Measurements from ENCODE around the gene MAFF. TPM values are rescaled to one million over a fixed set of nuclear protein-coding genes. Genes with fewer than 3 reads are reported as not detected.
"Not testable (repeated sequence)": the region's sequence is repeated elsewhere in the genome, so short reads cannot be mapped to it uniquely, and the experiment has no call there.

MAFF gene
- total RNA-seq, 1 experiment from 2014 or later = 2.6 TPM

- Histone ChIP-seq H3K36me3 (replicated peaks; ENCODE audit: control insufficient read depth, insufficient read depth, low read length) (peaks cover 6% of the 10 kb centered on the region), H3K4me3 (ENCODE audit: insufficient read depth, low read depth, low read length) (no peak overlapping the region), H3K27me3 (ENCODE audit: control insufficient read depth, insufficient read depth, low read length) (no peaks in the 10 kb centered on the region)
- peak; percentile 72 for DNase-seq
Measured at GRCh38 chr22:38220653-38221386, 19.0 kb downstream of the MAFF start.

- Histone ChIP-seq H3K4me3 (ENCODE audit: insufficient read depth, low read depth, low read length) (no peak overlapping the region), H3K36me3 (replicated peaks; ENCODE audit: control insufficient read depth, insufficient read depth, low read length) (peaks cover 6% of the 10 kb centered on the region), H3K27me3 (ENCODE audit: control insufficient read depth, insufficient read depth, low read length) (no peaks in the 10 kb centered on the region)
- DNase-seq = no peak
Measured at GRCh38 chr22:38221407-38221806, 19.6 kb downstream of the MAFF start.

- H3K36me3 ChIP-seq (replicated peaks; ENCODE audit: control insufficient read depth, insufficient read depth, low read length) = peaks cover 6% of the 10 kb centered on the region
- H3K4me3 ChIP-seq (ENCODE audit: insufficient read depth, low read depth, low read length) = no peak overlapping the region
- DNase-seq = peak; percentile 86
- H3K27me3 ChIP-seq (ENCODE audit: control insufficient read depth, insufficient read depth, low read length) = no peaks in the 10 kb centered on the region
Measured at GRCh38 chr22:38221908-38222796, 20.4 kb downstream of the MAFF start.

- Histone ChIP-seq H3K36me3 (replicated peaks; ENCODE audit: control insufficient read depth, insufficient read depth, low read length) (peaks cover 6% of the 10 kb centered on the region), H3K4me3 (ENCODE audit: insufficient read depth, low read depth, low read length) (no peak overlapping the region), H3K27me3 (ENCODE audit: control insufficient read depth, insufficient read depth, low read length) (no peaks in the 10 kb centered on the region)
- no peak for DNase-seq
Measured at GRCh38 chr22:38222797-38223119, 21.0 kb downstream of the MAFF start.

GRCh38 chr22:38223289-38223960, 21.6 kb downstream of the MAFF start:
- H3K36me3 ChIP-seq (replicated peaks; ENCODE audit: control insufficient read depth, insufficient read depth, low read length) = peaks cover 7% of the 10 kb centered on the region
- DNase-seq = no peak
- H3K27me3 ChIP-seq (ENCODE audit: control insufficient read depth, insufficient read depth, low read length) = no peaks in the 10 kb centered on the region
- H3K4me3 ChIP-seq (ENCODE audit: insufficient read depth, low read depth, low read length) = no peak overlapping the region

- no peak for DNase-seq
- Histone ChIP-seq H3K4me3 (ENCODE audit: insufficient read depth, low read depth, low read length) (no peak overlapping the region), H3K27me3 (ENCODE audit: control insufficient read depth, insufficient read depth, low read length) (no peaks in the 10 kb centered on the region), H3K36me3 (replicated peaks; ENCODE audit: control insufficient read depth, insufficient read depth, low read length) (peaks cover 28% of the 10 kb centered on the region)
Measured at GRCh38 chr22:38226853-38227649, 25.3 kb downstream of the MAFF start.

GRCh38 chr22:38228326-38228872, 26.6 kb downstream of the MAFF start:
- no peaks in the 10 kb centered on the region for H3K27me3 ChIP-seq (ENCODE audit: control insufficient read depth, insufficient read depth, low read length)
- H3K4me3 ChIP-seq (ENCODE audit: insufficient read depth, low read depth, low read length) = no peak overlapping the region
- H3K36me3 ChIP-seq (replicated peaks; ENCODE audit: control insufficient read depth, insufficient read depth, low read length) = peaks cover 34% of the 10 kb centered on the region
- DNase-seq = no peak

- DNase-seq = no peak
- Histone ChIP-seq H3K27me3 (ENCODE audit: control insufficient read depth, insufficient read depth, low read length) (no peaks in the 10 kb centered on the region), H3K36me3 (replicated peaks; ENCODE audit: control insufficient read depth, insufficient read depth, low read length) (peaks cover 34% of the 10 kb centered on the region), H3K4me3 (ENCODE audit: insufficient read depth, low read depth, low read length) (no peak overlapping the region)
Measured at GRCh38 chr22:38228873-38229740, 27.3 kb downstream of the MAFF start.

GRCh38 chr22:38230108-38230825, 28.5 kb downstream of the MAFF start:
- H3K27me3 ChIP-seq (ENCODE audit: control insufficient read depth, insufficient read depth, low read length) = no peaks in the 10 kb centered on the region
- H3K36me3 ChIP-seq (replicated peaks; ENCODE audit: control insufficient read depth, insufficient read depth, low read length) = peaks cover 40% of the 10 kb centered on the region
- H3K4me3 ChIP-seq (ENCODE audit: insufficient read depth, low read depth, low read length) = no peak overlapping the region
- peak; percentile 80 for DNase-seq

GRCh38 chr22:38230916-38231315, 29.1 kb downstream of the MAFF start:
- Histone ChIP-seq H3K27me3 (ENCODE audit: control insufficient read depth, insufficient read depth, low read length) (no peaks in the 10 kb centered on the region), H3K4me3 (ENCODE audit: insufficient read depth, low read depth, low read length) (no peak overlapping the region), H3K36me3 (replicated peaks; ENCODE audit: control insufficient read depth, insufficient read depth, low read length) (peaks cover 37% of the 10 kb centered on the region)
- no peak for DNase-seq

- DNase-seq = no peak
- Histone ChIP-seq H3K27me3 (ENCODE audit: control insufficient read depth, insufficient read depth, low read length) (no peaks in the 10 kb centered on the region), H3K36me3 (replicated peaks; ENCODE audit: control insufficient read depth, insufficient read depth, low read length) (peaks cover 39% of the 10 kb centered on the region), H3K4me3 (ENCODE audit: insufficient read depth, low read depth, low read length) (no peak overlapping the region)
Measured at GRCh38 chr22:38232196-38232595, 30.4 kb downstream of the MAFF start.

GRCh38 chr22:38233427-38233826, 31.6 kb downstream of the MAFF start:
- no peaks in the 10 kb centered on the region for H3K27me3 ChIP-seq (ENCODE audit: control insufficient read depth, insufficient read depth, low read length)
- no peak for DNase-seq
- no peak overlapping the region for H3K4me3 ChIP-seq (ENCODE audit: insufficient read depth, low read depth, low read length)
- peaks cover 38% of the 10 kb centered on the region for H3K36me3 ChIP-seq (replicated peaks; ENCODE audit: control insufficient read depth, insufficient read depth, low read length)

GRCh38 chr22:38233856-38234255, 32.1 kb downstream of the MAFF start:
- not testable (repeated sequence) for H3K27me3 ChIP-seq (ENCODE audit: control insufficient read depth, insufficient read depth, low read length); DNase-seq; H3K4me3 ChIP-seq (ENCODE audit: insufficient read depth, low read depth, low read length)
- H3K36me3 ChIP-seq (replicated peaks; ENCODE audit: control insufficient read depth, insufficient read depth, low read length) = peaks cover 36% of the 10 kb centered on the region
